ENCODE measurements around the gene ACY1. TPM values are rescaled to one million over a fixed set of nuclear protein-coding genes. Genes with fewer than 3 reads are reported as not detected.
A peak's percentile ranks its signal among the peaks of the same experiment; 100 is the strongest.

The ACY1 gene
- total and polyA plus RNA-seq, 2 of the 13 experiments (the other 11 are each of a cell fraction or from before 2014, with no cell fraction given) = 113 to 162 TPM

- TF ChIP-seq USF2 (IDR thresholded peaks at IDR 0.05; ENCODE audit: low read depth, low read length) (no peak), USF2 (CRISPR knock-in tag; IDR thresholded peaks at IDR 0.05; ENCODE audit: borderline replicate concordance) (no peak), ZNF24 (IDR thresholded peaks at IDR 0.05) (no peak), ZNF367 (CRISPR knock-in tag; IDR thresholded peaks at IDR 0.05; ENCODE audit: borderline replicate concordance) (0 out of 2 replicates have a peak, but pooled peaks have one; percentile 39), ZBTB43 (CRISPR knock-in tag; conservative IDR thresholded peaks at IDR 0.05) (no peak), ZNF782 (CRISPR knock-in tag; IDR thresholded peaks at IDR 0.05; ENCODE audit: borderline replicate concordance) (peak; percentile 51; the same call in 1 of the 2 replicates), ZNF792 (CRISPR knock-in tag; IDR thresholded peaks at IDR 0.05) (no peak; the same call in 1 of the 2 replicates), ZSCAN12 (CRISPR knock-in tag; IDR thresholded peaks at IDR 0.05) (no peak), ATF3 (CRISPR knock-in tag; IDR thresholded peaks at IDR 0.05) (0 out of 2 replicates have a peak, but pooled peaks have one; percentile 1), ZNF563 (CRISPR knock-in tag; IDR thresholded peaks at IDR 0.05) (peak; percentile 80; the same call in 1 of the 2 replicates), MTF1 (CRISPR knock-in tag; IDR thresholded peaks at IDR 0.05) (0 out of 2 replicates have a peak, but pooled peaks have one; percentile 4), CAMTA2 (CRISPR knock-in tag; IDR thresholded peaks at IDR 0.05; ENCODE audit: borderline replicate concordance) (no peak; the same call in 1 of the 2 replicates), ZFP36L2 (CRISPR knock-in tag; IDR thresholded peaks at IDR 0.05) (no peak), ZNF800 (CRISPR knock-in tag; IDR thresholded peaks at IDR 0.05) (peak; percentile 29; the same call in 1 of the 2 replicates)
- TF ChIP-seq, protein P1, sequence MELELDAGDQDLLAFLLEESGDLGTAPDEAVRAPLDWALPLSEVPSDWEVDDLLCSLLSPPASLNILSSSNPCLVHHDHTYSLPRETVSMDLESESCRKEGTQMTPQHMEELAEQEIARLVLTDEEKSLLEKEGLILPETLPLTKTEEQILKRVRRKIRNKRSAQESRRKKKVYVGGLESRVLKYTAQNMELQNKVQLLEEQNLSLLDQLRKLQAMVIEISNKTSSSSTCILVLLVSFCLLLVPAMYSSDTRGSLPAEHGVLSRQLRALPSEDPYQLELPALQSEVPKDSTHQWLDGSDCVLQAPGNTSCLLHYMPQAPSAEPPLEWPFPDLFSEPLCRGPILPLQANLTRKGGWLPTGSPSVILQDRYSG (CRISPR knock-in tag; IDR thresholded peaks at IDR 0.05) = no peak
- TF ChIP-seq, protein P2, sequence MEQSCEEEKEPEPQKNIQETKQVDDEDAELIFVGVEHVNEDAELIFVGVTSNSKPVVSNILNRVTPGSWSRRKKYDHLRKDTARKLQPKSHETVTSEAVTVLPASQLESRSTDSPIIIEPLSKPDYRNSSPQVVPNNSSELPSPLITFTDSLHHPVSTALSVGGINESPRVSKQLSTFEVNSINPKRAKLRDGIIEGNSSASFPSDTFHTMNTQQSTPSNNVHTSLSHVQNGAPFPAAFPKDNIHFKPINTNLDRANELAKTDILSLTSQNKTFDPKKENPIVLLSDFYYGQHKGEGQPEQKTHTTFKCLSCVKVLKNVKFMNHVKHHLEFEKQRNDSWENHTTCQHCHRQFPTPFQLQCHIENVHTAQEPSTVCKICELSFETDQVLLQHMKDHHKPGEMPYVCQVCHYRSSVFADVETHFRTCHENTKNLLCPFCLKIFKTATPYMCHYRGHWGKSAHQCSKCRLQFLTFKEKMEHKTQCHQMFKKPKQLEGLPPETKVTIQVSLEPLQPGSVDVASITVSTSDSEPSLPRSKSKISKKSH (CRISPR knock-in tag; IDR thresholded peaks at IDR 0.05; ENCODE audit: borderline replicate concordance) = peak; percentile 78
These were observed 8.9 kb upstream of the ACY1 start (continued) for GRCh38 chr3:51974277-51974962.

Data from HepG2 (cell line).